ENCODE measurements around the gene KDM1B.
"Not testable (repeated sequence)": the region's sequence is repeated elsewhere in the genome, so short reads cannot be mapped to it uniquely, and the experiment has no call there.

KDM1B gene

DNA sequence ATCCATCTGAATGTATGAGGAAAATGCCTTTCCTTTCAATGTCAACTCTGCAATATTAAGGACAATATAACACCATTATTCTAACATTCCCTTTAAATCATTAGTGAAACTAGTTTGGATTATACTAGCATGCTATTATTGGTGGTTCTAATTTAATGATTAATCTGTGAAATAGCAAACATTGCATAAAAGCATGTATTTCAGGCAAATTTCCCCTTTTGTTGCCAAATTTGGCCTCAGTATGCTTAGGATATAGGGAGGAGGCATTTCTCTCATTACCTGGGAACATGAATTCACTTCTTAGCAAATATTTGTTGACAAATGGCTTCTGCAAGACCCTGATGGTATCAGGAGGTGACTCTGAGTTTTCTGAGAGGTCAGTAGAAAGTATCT is 1.9 kb upstream of the KDM1B start:
- DNase-seq, result no peak

DNA sequence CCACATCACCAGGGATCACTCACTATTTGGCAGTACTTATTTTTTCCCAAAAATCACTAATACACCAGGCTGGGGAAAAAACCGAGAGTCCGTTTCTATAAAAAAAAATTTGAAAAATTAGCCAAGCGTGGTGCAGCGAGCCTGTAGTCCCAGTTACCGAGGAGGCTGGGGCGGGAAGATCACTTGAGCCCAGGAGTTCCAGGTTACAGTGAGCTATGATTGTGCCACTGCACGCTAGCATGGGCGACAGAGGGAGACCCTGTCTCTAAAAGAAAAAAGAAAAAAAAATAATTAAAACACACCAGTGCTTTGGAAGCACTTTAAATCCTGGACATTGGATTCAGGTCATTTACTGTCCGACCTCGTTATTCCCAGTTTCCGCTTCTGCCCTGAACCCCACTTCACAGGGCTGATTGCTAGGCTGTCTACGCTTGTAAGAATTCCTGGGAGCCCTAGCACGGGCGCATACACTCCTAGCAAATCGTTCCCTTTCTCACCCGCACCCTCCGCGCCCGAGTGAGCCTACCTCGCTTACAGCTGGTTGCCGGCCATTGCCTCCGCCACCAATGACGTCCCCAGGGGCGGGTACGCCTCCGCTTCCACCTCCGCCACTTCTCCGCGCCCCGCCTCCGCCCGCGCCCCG is 594 bp upstream of the KDM1B start, which contains the start of gene TPMT:
Gene TPMT, minus strand, starts transcription at position 571 of the 643 bp plus-strand sequence. CDS start 5,950 bp downstream, outside the sequence.
- no peak for DNase-seq

DNA sequence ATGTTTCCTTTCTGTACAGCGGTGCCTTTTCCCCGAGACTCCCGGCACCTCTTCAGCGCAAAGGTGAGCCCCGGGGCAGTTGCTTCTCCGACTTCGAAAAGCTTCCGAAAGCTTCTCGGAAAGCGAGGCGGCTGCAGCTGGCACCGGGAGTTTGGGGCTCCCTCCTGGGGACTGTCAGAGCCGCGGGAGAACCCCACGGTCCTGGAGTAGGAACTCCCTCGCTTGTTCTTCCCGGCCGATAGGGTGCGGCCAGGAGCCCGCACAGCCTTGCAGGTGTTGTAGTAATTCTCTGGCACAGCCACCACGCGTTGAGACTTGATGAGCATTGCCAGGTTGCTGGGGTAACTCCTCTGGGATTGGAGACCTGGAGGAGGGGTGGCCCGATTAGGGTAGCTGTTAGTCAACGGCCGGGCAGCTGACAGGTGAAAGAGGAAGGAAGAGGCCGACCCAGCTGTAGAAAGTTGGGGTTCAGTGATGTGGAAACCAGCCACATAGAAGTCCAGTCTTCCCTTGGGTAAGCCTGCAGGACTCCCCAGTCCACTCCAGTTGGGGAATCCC is 721 bp downstream of the KDM1B start:
- no peak for DNase-seq

DNA sequence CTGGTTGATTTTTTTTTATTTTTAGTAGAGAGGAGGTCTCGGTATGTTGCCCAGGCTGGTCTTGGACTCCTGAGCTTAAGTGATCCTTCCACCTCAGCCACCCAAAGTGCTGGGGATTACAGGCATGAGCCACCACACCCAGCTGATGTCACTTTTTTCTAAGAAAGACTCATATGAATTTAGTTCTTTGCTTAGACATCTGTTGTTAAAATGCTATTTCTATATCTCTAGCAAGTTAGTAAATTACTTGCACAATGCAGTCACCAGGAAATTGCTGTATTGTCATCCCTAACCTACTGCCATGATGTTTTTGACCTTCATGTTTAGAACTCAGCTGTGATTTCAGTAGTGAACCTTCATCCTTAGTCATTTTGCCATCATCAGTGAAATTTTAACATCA is 5.7 kb downstream of the KDM1B start:
- DNase-seq, result no peak

DNA sequence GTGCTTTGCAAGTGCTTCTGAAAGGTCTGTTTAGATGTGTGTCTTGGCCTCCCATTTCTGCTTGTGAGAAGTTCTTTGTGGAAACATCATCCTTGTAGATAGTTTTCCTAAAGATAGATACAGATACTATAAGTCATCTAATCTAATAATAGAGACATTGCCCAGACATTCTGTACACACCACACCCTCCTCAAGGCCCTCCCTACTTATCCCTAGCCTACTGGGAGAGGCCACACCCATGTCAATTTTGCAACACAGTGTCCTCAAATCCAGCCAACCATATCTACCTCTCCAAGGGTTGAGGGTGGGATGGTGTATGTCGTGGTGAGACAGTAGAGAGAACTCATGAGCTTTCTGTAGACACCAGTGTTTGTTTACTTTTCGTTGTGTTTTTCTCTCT is 6.2 kb downstream of the KDM1B start:
- DNase-seq, result no peak

DNA sequence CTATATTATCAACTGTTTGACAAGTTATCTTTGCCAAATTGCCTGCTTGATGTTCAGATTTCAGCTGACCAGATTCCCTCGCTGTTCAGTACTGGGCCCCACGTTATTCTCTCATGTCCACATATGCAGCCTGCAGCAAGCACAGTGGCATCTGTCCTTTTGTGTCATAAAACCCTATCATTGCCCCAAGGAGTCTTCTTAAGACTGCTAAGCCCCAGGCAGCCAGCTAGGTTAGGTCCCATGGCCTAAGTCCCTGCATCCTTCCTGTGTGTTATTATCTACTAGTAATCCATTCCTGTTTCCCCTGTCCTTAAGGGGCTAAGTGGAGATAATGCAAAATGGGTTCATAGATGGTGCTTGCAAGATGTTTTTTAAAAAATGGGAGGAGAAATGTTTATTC is 7.2 kb downstream of the KDM1B start:
- DNase-seq, result no peak

DNA sequence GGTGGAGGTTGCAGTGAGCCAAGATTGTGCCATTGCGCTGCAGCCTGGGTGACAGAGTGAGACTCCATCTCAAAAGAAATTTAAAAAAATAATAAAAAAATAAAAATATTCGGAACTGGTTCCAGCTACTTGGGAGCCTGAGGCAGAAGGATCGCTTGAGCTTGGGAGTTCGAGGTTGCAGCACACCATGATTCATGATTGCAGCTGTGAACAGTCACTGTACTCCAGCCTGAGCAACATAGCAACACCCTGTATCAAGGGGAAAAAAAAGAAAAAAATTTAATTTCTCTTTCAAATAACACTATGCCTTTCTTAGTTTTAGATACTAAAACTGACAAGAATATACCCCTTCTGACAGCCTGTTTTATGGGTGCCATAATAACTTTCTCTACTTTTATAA is 10.5 kb downstream of the KDM1B start:
- DNase-seq, result no peak

DNA sequence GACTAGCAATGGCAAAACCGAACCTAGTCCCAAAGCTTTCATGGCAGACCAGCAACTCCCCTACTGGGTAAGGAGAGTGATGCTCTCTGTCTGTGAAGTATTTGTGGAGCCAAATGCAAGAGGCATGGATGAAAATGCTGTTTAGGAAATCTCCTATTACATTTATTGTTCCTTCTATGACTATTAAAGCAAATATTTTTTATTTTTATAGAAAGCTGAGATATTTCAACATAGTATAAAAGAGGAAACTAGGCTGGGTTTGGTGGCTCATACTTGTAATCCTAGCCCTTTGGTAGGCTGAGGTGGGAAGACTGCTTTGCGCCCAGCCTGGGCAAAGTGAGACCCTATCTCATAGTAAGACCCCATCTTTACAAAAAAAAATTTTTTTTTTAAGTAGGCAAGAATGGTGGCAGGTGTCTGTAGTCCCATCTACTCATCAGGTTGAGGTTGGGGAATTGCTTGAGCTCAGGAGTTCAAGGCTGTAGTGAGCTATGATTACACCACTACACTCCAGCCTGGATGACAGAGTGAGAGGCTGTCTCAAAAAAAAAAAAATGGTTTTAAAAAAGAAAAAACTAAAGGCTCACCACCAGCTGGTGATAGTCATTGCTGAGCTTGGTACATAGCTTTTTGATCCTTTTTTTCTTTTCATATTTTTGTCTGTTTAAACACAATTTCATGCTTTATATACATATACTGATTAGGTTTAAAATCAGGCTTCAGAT is 11.3 kb downstream of the KDM1B start:
- DNase-seq, result no peak

DNA sequence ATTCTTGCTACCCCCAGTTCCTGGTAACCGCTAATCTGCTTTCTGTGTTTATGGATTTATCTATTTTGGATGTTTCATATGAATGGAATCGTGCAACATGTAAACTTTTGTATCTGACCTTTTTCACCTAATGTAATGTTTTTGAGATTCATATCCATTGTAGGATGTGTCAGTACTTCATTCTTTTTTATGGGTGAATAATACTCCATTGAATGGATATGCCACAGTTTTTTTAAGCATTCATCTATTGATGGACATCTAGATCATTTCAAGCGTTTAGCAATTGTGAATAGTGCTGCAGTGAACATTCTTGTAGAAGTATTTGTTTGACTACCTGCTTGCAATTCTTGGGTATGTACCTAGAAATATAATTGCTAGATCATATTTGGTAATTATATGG is 13.0 kb downstream of the KDM1B start:
- DNase-seq, result no peak

DNA sequence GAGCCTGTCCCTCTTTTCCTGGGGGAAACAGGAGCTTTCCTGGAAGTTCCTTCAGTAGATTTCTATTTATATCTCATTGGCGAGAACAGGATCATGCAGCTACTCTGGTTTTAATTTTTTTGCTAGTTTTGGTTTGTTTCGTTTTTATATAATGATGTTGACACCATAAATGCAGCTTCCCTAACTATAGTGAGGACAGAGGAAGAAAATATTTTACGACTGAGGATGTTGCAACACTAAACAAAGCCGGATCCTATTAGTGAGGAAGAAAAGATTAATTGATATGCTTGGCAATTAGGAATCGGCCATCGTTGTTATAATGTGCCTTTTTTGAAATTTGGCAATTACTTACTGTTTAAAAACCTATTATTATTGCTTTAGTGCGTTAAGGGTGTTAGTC is 16.6 kb downstream of the KDM1B start:
- DNase-seq, result no peak

DNA sequence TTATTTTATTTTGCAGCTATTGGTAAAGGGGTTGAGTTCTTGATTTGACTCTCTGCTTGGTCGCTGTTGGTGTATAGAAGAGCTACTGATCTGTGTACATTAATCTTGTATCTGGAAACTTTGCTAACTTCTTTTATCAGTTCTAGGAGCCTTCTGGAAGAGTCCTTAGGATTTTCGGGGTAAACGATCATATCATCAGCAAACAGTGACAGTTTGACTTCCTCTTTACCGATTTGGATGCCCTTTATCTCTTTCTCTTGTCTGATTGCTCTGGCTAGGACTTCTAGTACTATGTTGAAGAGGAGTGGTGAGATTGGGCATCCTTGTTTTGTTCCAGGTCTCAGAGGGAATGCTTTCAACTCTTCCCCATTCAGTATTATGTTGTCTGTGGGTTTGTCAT is 21.0 kb downstream of the KDM1B start:
- DNase-seq, result not testable (repeated sequence)

DNA sequence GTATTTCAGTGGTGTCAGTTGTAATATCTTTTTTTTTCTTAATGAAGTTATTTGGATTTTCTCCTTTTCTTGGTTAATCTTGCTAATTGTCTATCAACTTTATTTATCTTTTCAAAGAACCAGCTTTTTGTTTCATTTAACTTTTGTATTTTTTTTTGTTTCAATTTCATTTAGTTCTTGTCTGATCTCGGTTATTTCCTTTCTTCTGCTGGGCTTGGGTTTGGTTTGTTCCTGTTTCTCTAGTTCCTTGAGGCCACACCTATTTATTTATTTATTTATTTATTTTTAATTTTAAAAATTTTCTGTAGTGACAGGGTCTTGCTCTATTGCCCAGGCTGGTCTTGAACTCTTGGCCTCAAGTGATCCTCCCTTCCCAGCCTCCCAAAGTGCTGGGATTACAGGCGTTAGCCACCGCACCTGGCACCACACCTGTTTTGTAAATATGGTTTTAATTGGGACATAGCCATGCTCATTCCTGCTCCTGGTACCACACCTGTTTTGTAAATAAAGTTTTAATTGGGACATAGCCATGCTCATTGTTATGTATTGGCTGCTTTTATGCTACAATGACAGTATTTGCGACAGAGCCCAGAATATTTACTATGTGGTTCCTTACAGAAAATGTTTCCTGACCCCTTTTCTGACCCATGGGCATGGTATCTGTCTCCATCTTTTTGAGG is 22.2 kb downstream of the KDM1B start:
- DNase-seq, result no peak

DNA sequence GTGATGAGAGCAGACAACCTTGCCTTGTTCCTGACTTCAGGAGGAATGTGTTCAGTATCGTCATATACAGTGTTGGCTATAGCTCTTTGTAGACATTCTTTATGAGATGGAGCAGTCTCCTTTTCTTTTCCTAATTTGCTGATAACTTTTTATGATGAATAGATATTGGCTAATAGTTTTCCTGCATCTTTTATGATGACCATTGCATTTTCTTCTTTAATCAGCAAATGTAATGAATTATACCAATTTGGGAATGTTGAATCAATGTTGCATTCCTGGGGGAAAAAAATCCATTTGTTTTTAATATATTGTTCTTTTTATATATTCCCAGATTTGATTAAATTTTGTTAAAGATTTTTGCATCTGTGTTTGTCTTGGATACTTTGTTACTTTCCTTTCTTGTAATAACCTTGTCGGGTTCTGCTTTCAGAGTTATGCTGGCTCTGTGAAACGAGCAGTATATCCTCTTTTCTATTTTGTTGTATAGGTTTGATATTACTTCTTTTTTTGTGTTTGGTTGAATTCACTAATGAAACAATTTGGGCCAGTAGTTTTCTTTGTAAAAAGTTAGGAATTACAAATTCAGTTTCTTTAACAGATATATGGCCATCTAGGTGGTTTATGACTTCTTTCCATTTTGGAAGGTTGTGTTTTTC is 23.9 kb downstream of the KDM1B start:
- DNase-seq, result no peak

DNA sequence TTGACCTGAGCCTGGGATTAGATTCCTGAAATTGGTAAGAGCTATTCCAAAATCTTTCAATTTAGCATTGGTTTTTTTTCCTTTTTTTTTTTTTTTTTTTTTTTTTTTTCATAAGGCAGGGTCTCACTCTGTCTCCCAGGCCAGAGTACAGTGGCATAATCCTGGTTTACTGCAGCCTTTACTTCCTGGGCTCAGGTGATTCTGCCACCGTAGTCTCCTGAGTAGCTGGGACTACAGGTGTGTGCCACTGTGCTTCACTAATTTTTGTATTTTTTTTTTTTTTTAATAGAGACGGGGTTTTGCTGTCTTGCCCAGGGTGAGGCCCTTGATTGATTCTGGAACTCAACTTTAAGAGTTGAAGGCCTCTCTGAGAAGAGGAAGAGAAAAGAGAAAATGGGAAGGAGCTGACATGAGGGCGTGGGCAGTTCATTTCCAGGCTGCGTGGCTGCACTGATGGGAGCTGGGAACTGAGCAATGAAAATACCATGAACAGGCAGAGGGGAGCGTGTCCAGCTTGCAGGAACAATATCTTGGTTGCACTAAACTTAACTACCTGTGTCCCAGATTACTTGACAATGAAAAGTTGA is 24.6 kb downstream of the KDM1B start:
- no peak for DNase-seq

DNA sequence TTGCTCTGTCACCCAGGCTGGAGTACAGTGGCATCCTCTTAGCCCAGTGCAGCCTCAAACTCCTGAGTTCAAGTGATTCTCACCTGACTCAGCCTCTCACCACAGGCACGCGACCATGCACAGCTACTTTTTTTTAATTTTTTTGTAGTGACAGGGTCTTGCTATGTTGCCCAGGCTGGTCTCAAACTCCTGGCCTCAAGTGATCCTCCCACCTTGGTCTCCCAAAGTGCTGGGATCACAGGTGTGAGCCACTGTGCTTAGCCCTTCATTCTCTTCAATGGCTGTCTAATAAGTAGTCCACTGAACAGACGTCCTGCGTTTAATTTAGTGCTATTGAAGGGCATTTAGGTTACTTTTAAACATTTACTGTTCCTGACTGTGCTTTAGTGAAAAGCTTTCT is 27.3 kb downstream of the KDM1B start:
- DNase-seq, result no peak

DNA sequence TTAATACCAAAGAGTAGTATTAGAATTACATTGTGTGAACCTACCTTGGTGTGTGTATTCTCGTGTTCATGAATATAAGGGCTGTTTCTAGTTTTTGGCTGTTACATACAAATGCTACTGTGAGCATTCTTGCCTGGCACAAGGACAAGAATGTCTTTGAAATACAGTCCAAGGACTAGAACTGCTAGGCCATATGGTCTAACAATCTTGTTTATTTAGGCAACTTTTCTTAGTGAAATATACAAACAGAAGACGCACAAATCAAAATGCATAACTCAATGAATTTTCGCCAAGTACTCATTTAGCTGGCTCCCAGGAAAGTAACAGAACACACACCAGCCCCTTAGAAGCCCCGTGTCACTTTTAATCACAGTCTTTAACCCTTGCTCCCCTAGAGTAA is 28.5 kb downstream of the KDM1B start:
- no peak for DNase-seq

DNA sequence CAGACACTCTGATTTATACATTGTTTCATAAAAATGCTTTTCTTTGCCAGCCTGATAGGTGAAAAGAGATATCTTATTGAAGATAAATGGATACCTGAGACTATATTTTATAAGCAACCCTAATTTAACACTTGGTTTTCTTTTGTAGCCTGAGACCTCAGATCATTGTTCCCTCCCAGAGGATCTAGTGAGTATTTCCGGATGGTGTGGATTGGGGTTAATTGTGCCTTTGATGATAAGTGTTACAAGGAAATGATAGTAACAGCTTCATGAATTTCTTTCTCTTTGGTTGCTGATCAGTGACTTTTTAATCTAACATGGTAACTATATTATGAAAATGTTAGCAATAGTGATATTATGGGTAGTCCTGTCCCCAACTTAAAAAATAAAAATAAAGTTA is 30.4 kb downstream of the KDM1B start:
- no peak for DNase-seq

DNA sequence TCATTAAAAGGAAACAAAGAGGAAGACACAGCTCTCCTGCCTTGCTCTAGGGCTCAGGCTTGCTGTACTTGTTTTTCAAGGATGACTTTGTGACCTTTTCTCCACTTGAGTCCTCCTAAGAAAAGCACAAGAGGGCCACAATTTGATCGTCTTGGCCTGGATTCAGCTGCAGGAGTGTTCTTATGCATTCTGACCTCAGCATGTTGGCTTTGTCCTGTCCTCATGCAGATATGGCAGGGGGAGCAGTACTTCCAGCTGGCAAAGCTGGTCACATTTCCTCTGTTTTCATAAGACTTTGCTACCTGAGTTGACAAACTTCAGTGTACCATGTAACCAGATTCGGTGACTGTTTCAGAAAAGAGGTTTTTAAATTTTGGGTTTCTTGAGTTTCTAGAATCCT is 30.8 kb downstream of the KDM1B start:
- DNase-seq, result no peak

DNA sequence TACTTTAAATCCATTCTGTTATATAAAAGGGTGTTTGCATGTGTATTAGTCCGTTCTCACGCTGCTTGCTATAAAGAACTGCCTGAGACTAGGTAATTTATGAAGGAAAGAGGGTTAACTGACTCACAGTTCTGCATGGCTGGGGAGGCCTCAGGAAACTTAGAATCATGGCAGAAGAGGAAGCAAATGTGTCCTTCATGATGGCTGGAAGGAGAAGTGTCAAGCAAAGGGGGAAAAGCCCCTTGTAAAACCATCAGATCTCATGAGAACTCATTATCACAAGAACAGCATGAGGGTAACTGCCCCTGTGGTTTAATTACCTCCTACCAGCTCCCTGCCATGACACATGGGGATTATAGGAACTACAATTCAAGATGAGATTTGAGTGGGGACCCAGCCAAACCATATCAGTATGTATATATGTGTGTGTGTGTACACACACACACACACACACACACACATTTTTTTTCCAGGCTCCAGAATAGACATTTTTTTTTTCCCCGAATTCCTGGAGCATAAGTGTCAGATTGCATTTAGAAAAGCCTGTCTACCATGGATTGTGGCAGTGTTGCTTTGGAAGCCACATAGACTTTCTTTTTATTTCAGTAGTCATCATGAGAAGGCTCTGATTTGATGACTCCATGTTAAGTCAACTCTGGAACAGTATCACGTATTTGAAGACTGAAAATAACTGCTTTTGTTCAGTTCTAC is 31.5 kb downstream of the KDM1B start:
- no peak for DNase-seq

DNA sequence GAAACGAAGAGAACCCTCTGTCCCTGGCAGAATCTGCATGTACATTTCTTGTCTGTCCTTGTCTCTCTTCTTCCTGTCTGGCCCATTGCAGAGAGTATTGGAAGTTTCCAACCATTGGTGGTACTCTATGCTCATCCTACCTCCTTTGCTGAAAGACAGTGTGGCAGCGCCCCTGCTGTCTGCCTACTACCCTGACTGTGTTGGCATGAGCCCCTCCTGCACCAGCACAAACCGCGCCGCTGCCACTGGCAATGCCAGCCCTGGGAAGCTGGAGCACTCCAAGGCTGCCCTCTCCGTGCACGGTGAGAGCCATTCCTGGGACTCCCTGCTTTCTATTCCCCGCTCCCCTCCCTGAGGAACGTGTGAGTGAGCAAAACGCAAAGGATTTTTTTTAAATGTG is 32.5 kb downstream of the KDM1B start:
- no peak for DNase-seq

DNA sequence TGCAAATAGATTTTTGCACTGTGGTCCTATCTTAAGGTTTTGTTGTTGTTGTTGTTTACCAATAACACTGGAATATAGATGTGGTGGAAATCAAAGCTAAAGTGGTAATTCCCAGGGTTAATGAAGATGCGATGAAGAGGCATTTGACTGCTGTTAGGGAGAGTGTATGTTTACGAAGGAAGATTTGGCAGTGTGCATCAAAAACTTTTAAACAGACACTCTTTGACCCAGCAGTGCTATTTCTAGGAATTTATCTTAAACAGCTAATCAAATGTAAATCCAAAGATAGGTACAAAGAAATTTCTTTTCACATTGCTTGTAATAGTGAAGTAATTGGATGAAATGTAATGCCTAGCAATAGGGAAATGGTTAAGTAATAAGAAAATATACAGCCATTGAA is 34.0 kb downstream of the KDM1B start:
- DNase-seq, result no peak

DNA sequence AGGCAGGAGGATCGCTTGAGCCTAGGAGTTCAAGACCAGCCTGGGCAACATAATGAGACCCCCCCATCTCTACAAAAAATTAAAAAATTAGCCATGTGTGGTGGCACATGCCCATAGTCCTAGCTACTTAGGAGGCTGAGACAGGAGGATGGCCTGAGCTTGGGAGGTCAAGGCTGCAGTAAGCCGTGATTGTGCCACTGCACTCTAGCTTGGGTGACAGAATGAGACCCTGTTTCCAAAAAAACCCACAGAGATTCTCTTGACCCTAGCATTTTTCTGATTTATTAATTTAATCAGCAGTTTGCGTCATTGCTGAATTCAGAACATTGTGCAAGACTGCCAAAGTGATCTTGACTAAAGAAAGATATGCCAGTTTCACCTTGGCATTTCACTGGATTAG is 36.8 kb downstream of the KDM1B start:
- DNase-seq, result no peak
